Activated T-helper 17 cell treated with anti-CD3 and anti-CD28 coated beads, Interleukin-2, amount 50 U/mL, for 72 hours (primary cell): ENCODE results near the gene STOML2. TPM values are rescaled to one million over a fixed set of nuclear protein-coding genes. Genes with fewer than 3 reads are reported as not detected.

Source experiments
- ATAC-seq: fragments of 150-1000 bp; cut with Tn5 transposase; replicated peaks from 2 replicates; pipeline ENCODE4 v1.10.0; 2021; ENCODE audit warnings: mild to moderate bottlenecking, moderate library complexity
- H3K27ac Mint-ChIP-seq: one replicate; pipeline ENCODE4 v1.8.0; 2022; ENCODE audit warnings: mixed read lengths
- H3K27me3 Mint-ChIP-seq: one replicate; pipeline ENCODE4 v1.8.0; 2022; ENCODE audit warnings: mixed read lengths
- H3K36me3 Mint-ChIP-seq: one replicate; pipeline ENCODE4 v1.8.0; 2022; ENCODE audit warnings: low read depth, mild to moderate bottlenecking, mixed read lengths
- H3K4me1 Mint-ChIP-seq: one replicate; pipeline ENCODE4 v1.8.0; 2022; ENCODE audit warnings: mixed read lengths
- H3K4me3 Mint-ChIP-seq: one replicate; pipeline ENCODE4 v1.8.0; 2022; ENCODE audit warnings: mild to moderate bottlenecking, mixed read lengths
- H3K9me3 Mint-ChIP-seq: one replicate; pipeline ENCODE4 v1.8.0; 2022; ENCODE audit warnings: mixed read lengths
- total RNA-seq, 2 donors: library from RNA; stranded (reverse); gene quantifications; one replicate each; pipeline ENCODE4 v1.2.3, GENCODE V29; 2022

Gene STOML2
- total RNA-seq, 2 donors from 2014 or later: 117 to 226 TPM

- no peaks in the 10 kb centered on the region for H3K27me3 Mint-ChIP-seq
- peaks cover 27% of the 10 kb centered on the region for H3K4me1 Mint-ChIP-seq
- no peak for ATAC-seq
- H3K27ac Mint-ChIP-seq: peak overlapping the region; percentile 79
- H3K36me3 Mint-ChIP-seq: peaks cover 9% of the 10 kb centered on the region
- H3K4me3 Mint-ChIP-seq: peak overlapping the region; percentile 79
- H3K9me3 Mint-ChIP-seq: no peaks in the 10 kb centered on the region
Measured at GRCh38 chr9:35112257-35113020, 9.5 kb upstream of the STOML2 start.

- H3K9me3 Mint-ChIP-seq: no peaks in the 10 kb centered on the region
- peak; percentile 85 for ATAC-seq
- peak overlapping the region; percentile 79 for H3K27ac Mint-ChIP-seq
- no peaks in the 10 kb centered on the region for H3K27me3 Mint-ChIP-seq
- H3K4me3 Mint-ChIP-seq: peak overlapping the region; percentile 79
- peaks cover 18% of the 10 kb centered on the region for H3K36me3 Mint-ChIP-seq
- H3K4me1 Mint-ChIP-seq: peaks cover 21% of the 10 kb centered on the region
Measured at GRCh38 chr9:35111001-35111933, 8.3 kb upstream of the STOML2 start.

DNA sequence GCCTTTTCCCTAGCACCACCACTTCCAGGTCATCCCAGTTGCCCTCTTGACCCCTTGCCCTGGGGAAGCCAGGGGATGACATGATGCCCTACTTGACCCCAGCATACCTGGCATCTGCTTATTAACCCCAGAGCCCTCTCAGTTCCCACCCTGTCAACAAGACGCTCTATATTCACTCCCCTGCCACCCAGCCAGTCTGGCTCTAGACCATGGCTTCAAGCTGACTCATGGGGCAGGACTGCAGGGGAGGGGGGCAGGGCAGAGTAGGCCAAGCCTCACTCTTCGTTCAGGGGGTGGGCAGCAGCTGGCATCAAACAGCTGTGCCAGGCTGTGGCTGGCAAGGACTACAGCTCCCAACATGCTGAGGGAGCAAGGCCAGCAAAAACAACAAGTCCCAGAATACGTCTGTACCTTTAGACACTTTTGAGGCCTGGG, 7.4 kb upstream of the STOML2 start:
- Mint-ChIP-seq H3K4me1 (peaks cover 21% of the 10 kb centered on the region), H3K27me3 (no peaks in the 10 kb centered on the region), H3K27ac (peak overlapping the region; percentile 79), H3K36me3 (peaks cover 27% of the 10 kb centered on the region), H3K9me3 (no peaks in the 10 kb centered on the region), H3K4me3 (peak overlapping the region; percentile 79)
- no peak for ATAC-seq

DNA sequence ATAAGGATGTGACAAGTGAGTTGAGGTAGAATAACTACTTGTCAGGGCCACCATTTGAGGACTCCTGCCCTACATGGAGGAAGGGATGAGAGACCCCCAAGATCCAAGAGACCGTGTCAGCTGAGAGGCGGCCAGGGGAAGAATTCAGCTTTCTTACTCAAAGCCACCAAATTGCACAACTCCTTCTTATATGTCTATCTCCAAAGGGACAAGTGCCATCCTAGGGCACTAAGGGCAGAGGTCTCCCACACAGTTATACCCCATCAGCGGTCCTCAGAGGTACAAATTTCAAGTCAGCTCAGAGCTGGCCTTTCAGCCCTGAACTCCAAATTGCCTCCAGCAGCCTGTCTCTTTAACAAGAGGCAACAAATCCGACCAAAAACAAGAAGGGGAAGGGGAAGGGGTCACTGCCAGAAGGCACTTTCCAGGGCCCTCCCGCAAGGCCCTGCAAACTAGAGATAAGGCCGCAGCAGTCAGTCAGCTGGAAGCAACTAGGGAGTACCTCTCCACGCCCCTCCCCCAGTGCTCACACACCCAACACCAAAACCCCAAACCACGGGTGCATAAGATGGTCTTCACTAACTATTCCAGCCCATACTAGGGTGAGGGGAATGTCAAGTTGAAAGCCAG, 6.1 kb upstream of the STOML2 start:
- H3K27me3 Mint-ChIP-seq: no peaks in the 10 kb centered on the region
- no peaks in the 10 kb centered on the region for H3K9me3 Mint-ChIP-seq
- no peak overlapping the region for H3K4me3 Mint-ChIP-seq
- H3K4me1 Mint-ChIP-seq: peaks cover 15% of the 10 kb centered on the region
- no peak overlapping the region for H3K27ac Mint-ChIP-seq
- H3K36me3 Mint-ChIP-seq: peaks cover 34% of the 10 kb centered on the region
- ATAC-seq: no peak

GRCh38 chr9:35108461-35108860, 5.5 kb upstream of the STOML2 start:
- Mint-ChIP-seq H3K4me3 (no peak overlapping the region), H3K27me3 (no peaks in the 10 kb centered on the region), H3K36me3 (peaks cover 37% of the 10 kb centered on the region), H3K4me1 (peaks cover 13% of the 10 kb centered on the region), H3K9me3 (no peaks in the 10 kb centered on the region), H3K27ac (no peak overlapping the region)
- no peak for ATAC-seq

DNA sequence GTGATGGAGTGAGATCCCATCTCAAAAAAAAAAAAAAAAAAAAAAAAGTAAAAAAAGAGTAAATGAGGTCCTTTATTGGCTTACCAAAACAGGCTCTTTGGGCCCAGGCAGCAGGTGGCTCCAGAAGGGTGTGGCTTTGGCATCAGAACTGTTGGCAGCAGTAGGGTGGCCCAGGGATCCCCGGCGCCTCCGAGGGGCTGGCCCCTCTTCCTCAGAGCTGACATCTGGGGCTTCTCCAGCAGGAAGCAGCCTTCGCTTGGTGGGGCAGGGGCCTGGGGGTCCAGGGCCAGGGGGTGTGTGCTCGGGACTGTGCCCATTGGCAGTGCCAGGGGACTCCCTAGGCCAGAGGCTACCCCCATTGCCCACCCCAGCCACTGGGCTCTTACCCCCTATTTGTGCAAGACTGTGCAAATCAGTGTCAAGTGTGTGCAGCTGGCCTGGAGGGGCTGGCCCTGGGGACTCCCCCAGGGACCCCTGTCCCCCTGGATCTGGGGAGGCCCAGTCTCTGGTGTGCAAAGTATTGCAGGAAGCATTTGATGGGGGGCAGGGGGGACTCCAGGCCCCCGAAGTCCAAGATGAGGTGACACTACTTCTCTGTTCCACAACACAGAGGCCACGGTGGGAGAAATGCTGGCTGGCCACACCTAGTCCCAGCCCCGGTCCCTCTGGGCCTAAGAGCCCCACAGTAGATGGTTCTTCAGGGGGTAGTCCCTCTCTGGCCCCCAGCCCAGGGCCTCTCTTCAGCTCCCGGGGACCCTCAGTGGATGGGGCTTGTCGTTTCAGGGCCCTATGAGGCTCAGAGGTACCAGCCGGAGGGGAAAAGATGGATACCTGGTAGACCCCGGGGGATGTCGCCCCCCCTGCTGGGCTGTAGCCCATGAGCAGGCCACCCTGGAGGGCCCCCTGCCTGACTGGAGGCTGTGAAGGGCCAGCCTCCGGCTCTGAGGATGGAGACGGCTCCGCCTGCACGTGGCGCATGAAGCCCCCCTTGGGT, 4.7 kb upstream of the STOML2 start:
- H3K4me1 Mint-ChIP-seq: peaks cover 17% of the 10 kb centered on the region
- H3K27me3 Mint-ChIP-seq: no peaks in the 10 kb centered on the region
- peaks cover 45% of the 10 kb centered on the region for H3K36me3 Mint-ChIP-seq
- ATAC-seq: no peak
- no peaks in the 10 kb centered on the region for H3K9me3 Mint-ChIP-seq
- no peak overlapping the region for H3K27ac Mint-ChIP-seq
- no peak overlapping the region for H3K4me3 Mint-ChIP-seq

DNA sequence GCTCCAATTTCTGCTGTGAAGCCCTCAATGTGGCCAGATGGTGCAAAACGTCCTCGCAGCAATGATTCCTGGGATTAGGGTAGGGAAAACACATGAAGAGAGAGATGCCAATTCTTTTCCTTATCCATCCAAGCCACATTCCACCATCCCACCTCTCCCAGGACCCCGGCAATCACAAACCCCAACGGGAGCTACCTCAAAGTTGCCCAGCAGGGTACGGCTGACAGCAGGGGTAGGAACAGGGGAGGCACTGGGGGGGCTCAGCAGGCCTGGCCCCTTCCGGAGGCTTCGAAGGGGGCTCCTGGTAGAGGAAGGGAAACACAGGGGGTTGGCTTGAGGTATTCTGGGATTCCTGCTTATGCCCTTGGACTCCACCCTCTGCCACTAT, 3.4 kb upstream of the STOML2 start:
- Mint-ChIP-seq H3K4me3 (no peak overlapping the region), H3K4me1 (peaks cover 18% of the 10 kb centered on the region), H3K9me3 (no peaks in the 10 kb centered on the region), H3K27ac (peak overlapping the region; percentile 32), H3K27me3 (no peaks in the 10 kb centered on the region), H3K36me3 (peaks cover 57% of the 10 kb centered on the region)
- no peak for ATAC-seq

- peak overlapping the region; percentile 32 for H3K27ac Mint-ChIP-seq
- no peak for ATAC-seq
- H3K4me1 Mint-ChIP-seq: peaks cover 23% of the 10 kb centered on the region
- H3K9me3 Mint-ChIP-seq: no peaks in the 10 kb centered on the region
- H3K4me3 Mint-ChIP-seq: no peak overlapping the region
- H3K36me3 Mint-ChIP-seq: peaks cover 62% of the 10 kb centered on the region
- H3K27me3 Mint-ChIP-seq: no peaks in the 10 kb centered on the region
Measured at GRCh38 chr9:35105571-35106342, 2.8 kb upstream of the STOML2 start.

DNA sequence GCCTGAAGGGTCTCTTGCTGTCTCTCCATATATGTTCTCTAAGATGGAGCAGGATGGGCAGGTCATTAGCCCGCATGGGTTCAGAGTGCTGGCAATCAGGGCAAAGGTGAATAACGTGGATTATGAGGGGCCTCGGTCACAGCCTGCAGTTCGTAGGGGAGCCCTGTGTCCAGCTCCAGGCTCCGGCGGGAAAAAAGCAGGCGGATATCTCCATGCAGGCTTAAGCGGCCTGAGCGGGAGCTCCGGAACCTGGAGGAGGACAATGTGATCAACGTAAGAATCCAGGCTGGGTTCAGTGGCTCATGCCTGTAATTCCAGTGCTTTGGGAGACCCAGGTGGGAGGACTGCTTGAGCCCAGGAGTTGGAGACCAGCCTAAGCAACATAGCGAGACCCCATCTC, 2.2 kb upstream of the STOML2 start:
- peaks cover 23% of the 10 kb centered on the region for H3K4me1 Mint-ChIP-seq
- ATAC-seq: no peak
- H3K9me3 Mint-ChIP-seq: no peaks in the 10 kb centered on the region
- H3K27me3 Mint-ChIP-seq: no peaks in the 10 kb centered on the region
- peaks cover 69% of the 10 kb centered on the region for H3K36me3 Mint-ChIP-seq
- H3K4me3 Mint-ChIP-seq: no peak overlapping the region
- no peak overlapping the region for H3K27ac Mint-ChIP-seq

GRCh38 chr9:35104586-35104985, 1.7 kb upstream of the STOML2 start:
- peak overlapping the region; percentile 93 for H3K27ac Mint-ChIP-seq
- H3K36me3 Mint-ChIP-seq: peaks cover 74% of the 10 kb centered on the region
- H3K4me1 Mint-ChIP-seq: peaks cover 23% of the 10 kb centered on the region
- no peaks in the 10 kb centered on the region for H3K27me3 Mint-ChIP-seq
- H3K4me3 Mint-ChIP-seq: no peak overlapping the region
- no peaks in the 10 kb centered on the region for H3K9me3 Mint-ChIP-seq
- no peak for ATAC-seq

- Mint-ChIP-seq H3K27me3 (no peaks in the 10 kb centered on the region), H3K36me3 (peaks cover 83% of the 10 kb centered on the region), H3K4me1 (peaks cover 23% of the 10 kb centered on the region), H3K9me3 (no peaks in the 10 kb centered on the region), H3K4me3 (peak overlapping the region; percentile 85), H3K27ac (peak overlapping the region; percentile 93)
- no peak for ATAC-seq
Measured at GRCh38 chr9:35103660-35104191, 795 bp upstream of the STOML2 start.

- peak overlapping the region; percentile 85 for H3K4me3 Mint-ChIP-seq
- H3K4me1 Mint-ChIP-seq: peaks cover 30% of the 10 kb centered on the region
- peaks cover 76% of the 10 kb centered on the region for H3K36me3 Mint-ChIP-seq
- no peaks in the 10 kb centered on the region for H3K27me3 Mint-ChIP-seq
- peak overlapping the region; percentile 93 for H3K27ac Mint-ChIP-seq
- ATAC-seq: no peak
- H3K9me3 Mint-ChIP-seq: no peaks in the 10 kb centered on the region
Measured at GRCh38 chr9:35102465-35102768, 514 bp downstream of the STOML2 start.

DNA sequence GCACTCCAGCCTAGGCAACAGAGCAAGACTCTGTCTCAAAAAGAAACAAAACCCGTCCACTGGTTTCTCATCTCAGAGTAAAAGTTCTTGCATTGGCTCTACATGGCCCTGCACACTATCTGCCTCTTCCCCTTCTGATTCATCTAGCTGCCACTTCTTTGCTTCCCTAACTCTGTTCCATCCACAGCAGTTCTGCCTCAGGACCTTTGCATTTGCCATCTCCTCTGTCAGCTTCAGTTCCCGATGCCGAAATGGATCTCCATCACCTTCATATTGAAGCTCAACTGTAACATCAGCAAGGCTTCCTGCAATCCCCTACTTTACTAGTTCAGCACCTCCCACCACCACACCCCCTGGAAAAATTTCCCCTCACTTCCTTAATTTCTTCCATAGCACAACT, 5.4 kb downstream of the STOML2 start:
- Mint-ChIP-seq H3K9me3 (no peaks in the 10 kb centered on the region), H3K27ac (peak overlapping the region; percentile 44), H3K27me3 (no peaks in the 10 kb centered on the region), H3K4me3 (peak overlapping the region; percentile 84), H3K4me1 (peaks cover 33% of the 10 kb centered on the region), H3K36me3 (peaks cover 52% of the 10 kb centered on the region)
- no peak for ATAC-seq
